Measurements from ENCODE around the gene NHERF2.

Gene NHERF2

GRCh38 chr16:1999866-2000514 is 26.7 kb upstream of the NHERF2 start:
- Histone ChIP-seq H3K9me3 (no peaks in the 10 kb centered on the region), H3K27me3 (no peaks in the 10 kb centered on the region), H4K20me1 (peaks cover 70% of the 10 kb centered on the region), H3K4me3 (no peak overlapping the region), H3K9ac (no peak overlapping the region), H3K4me2 (no peak overlapping the region), H3K27ac (no peak overlapping the region), H3K36me3 (peaks cover 94% of the 10 kb centered on the region), H3K4me1 (peaks cover 18% of the 10 kb centered on the region)
- no peak for TF ChIP-seq Cebpa-rat (IDR thresholded peaks at IDR 0.05)

- Histone ChIP-seq H3K9ac (no peak overlapping the region), H3K9me3 (no peaks in the 10 kb centered on the region), H3K4me2 (no peak overlapping the region), H3K4me1 (peaks cover 29% of the 10 kb centered on the region), H3K27me3 (no peaks in the 10 kb centered on the region), H3K4me3 (no peak overlapping the region), H3K27ac (no peak overlapping the region), H4K20me1 (peaks cover 80% of the 10 kb centered on the region), H3K36me3 (peaks cover 85% of the 10 kb centered on the region)
- no peak for TF ChIP-seq Cebpa-rat (IDR thresholded peaks at IDR 0.05)
Observed at GRCh38 chr16:2001035-2001434, 25.7 kb upstream of the NHERF2 start.

GRCh38 chr16:2001456-2002355 is 25.0 kb upstream of the NHERF2 start:
- H3K36me3 ChIP-seq, result peaks cover 78% of the 10 kb centered on the region
- TF ChIP-seq Cebpa-rat (IDR thresholded peaks at IDR 0.05), result no peak
- H3K4me2 ChIP-seq, result no peak overlapping the region
- H3K9ac ChIP-seq, result no peak overlapping the region
- peaks cover 87% of the 10 kb centered on the region for H4K20me1 ChIP-seq
- no peak overlapping the region for H3K27ac ChIP-seq
- peaks cover 35% of the 10 kb centered on the region for H3K4me1 ChIP-seq
- no peak overlapping the region for H3K4me3 ChIP-seq
- H3K9me3 ChIP-seq, result no peaks in the 10 kb centered on the region
- H3K27me3 ChIP-seq, result no peaks in the 10 kb centered on the region

GRCh38 chr16:2002406-2003230 is 24.1 kb upstream of the NHERF2 start:
- Histone ChIP-seq H3K4me2 (no peak overlapping the region), H3K27me3 (no peaks in the 10 kb centered on the region), H3K4me1 (peaks cover 44% of the 10 kb centered on the region), H3K9ac (no peak overlapping the region), H3K9me3 (no peaks in the 10 kb centered on the region), H3K4me3 (no peak overlapping the region), H3K36me3 (peaks cover 74% of the 10 kb centered on the region), H4K20me1 (peaks cover 91% of the 10 kb centered on the region), H3K27ac (no peak overlapping the region)
- TF ChIP-seq Cebpa-rat (IDR thresholded peaks at IDR 0.05), result no peak

- H3K9ac ChIP-seq, result no peak overlapping the region
- H3K4me1 ChIP-seq, result peaks cover 52% of the 10 kb centered on the region
- no peaks in the 10 kb centered on the region for H3K9me3 ChIP-seq
- no peaks in the 10 kb centered on the region for H3K27me3 ChIP-seq
- H4K20me1 ChIP-seq, result peaks cover 92% of the 10 kb centered on the region
- TF ChIP-seq Cebpa-rat (IDR thresholded peaks at IDR 0.05), result no peak
- peak overlapping the region; percentile 97; the same call in 1 of the 2 replicates for H3K4me2 ChIP-seq
- H3K36me3 ChIP-seq, result peaks cover 72% of the 10 kb centered on the region
- no peak overlapping the region for H3K27ac ChIP-seq
- no peak overlapping the region for H3K4me3 ChIP-seq
Observed at GRCh38 chr16:2003231-2003826, 23.4 kb upstream of the NHERF2 start.

- H3K9me3 ChIP-seq, result no peaks in the 10 kb centered on the region
- 0 out of 2 replicates have a peak overlapping the region, but pooled peaks have one; percentile 71 for H3K27ac ChIP-seq
- peaks cover 55% of the 10 kb centered on the region for H3K4me1 ChIP-seq
- H4K20me1 ChIP-seq, result peaks cover 98% of the 10 kb centered on the region
- H3K9ac ChIP-seq, result peak overlapping the region; percentile 65
- H3K4me3 ChIP-seq, result no peak overlapping the region
- peaks cover 64% of the 10 kb centered on the region for H3K36me3 ChIP-seq
- peak overlapping the region; percentile 97 for H3K4me2 ChIP-seq
- no peak for TF ChIP-seq Cebpa-rat (IDR thresholded peaks at IDR 0.05)
- no peaks in the 10 kb centered on the region for H3K27me3 ChIP-seq
Observed at GRCh38 chr16:2003827-2004641, 22.7 kb upstream of the NHERF2 start.

GRCh38 chr16:2004795-2005517 is 21.7 kb upstream of the NHERF2 start:
- Histone ChIP-seq H3K4me2 (peak overlapping the region; percentile 97), H4K20me1 (peaks cover 93% of the 10 kb centered on the region), H3K4me1 (peaks cover 55% of the 10 kb centered on the region)

GRCh38 chr16:2005646-2006045 is 21.1 kb upstream of the NHERF2 start:
- no peak for TF ChIP-seq Cebpa-rat (IDR thresholded peaks at IDR 0.05)
- Histone ChIP-seq H3K27me3 (no peaks in the 10 kb centered on the region), H3K4me1 (peaks cover 62% of the 10 kb centered on the region), H3K27ac (peak overlapping the region; percentile 71), H3K4me3 (peak overlapping the region; percentile 46), H3K9me3 (no peaks in the 10 kb centered on the region), H3K9ac (peak overlapping the region; percentile 65), H3K36me3 (peaks cover 48% of the 10 kb centered on the region), H4K20me1 (peaks cover 88% of the 10 kb centered on the region), H3K4me2 (peak overlapping the region; percentile 97)

More at GRCh38 chr16:2004795-2005517, 21.7 kb upstream of the NHERF2 start:
- Histone ChIP-seq H3K27ac (peak overlapping the region; percentile 71), H3K9me3 (no peaks in the 10 kb centered on the region), H3K27me3 (no peaks in the 10 kb centered on the region), H3K4me3 (peak overlapping the region; percentile 46), H3K36me3 (peaks cover 55% of the 10 kb centered on the region), H3K9ac (peak overlapping the region; percentile 65)
- no peak for TF ChIP-seq Cebpa-rat (IDR thresholded peaks at IDR 0.05)

All from BLaER1 (cell line).